GM12864 (cell line): Measurements from ENCODE around the gene CERS2.

Experiments
- DNase-seq: peaks from one replicate; pipeline ENCODE4 v3.0.0-alpha.2; 2011; ENCODE audit warnings: low read depth
- H3K4me3 ChIP-seq: 2 replicates; pipeline ENCODE4 v1.5.1; 2011; ENCODE audit warnings: mild to moderate bottlenecking, low read depth, low read length, control low read depth
- TF ChIP-seq, protein P1 (sequence below): IDR thresholded peaks from 2 replicates; pipeline ENCODE4 v1.5.1; 2011; ENCODE audit warnings: low read depth, mild to moderate bottlenecking, moderate library complexity, low read length, control low read depth, inconsistent platforms; ENCODE audit errors: missing control alignments

Gene CERS2

GRCh38 chr1:150973836-150974579 lies 627 bp downstream of the CERS2 start:
- no peak for DNase-seq

GRCh38 chr1:150973258-150973835 lies 1.3 kb downstream of the CERS2 start:
- TF ChIP-seq, protein P1, sequence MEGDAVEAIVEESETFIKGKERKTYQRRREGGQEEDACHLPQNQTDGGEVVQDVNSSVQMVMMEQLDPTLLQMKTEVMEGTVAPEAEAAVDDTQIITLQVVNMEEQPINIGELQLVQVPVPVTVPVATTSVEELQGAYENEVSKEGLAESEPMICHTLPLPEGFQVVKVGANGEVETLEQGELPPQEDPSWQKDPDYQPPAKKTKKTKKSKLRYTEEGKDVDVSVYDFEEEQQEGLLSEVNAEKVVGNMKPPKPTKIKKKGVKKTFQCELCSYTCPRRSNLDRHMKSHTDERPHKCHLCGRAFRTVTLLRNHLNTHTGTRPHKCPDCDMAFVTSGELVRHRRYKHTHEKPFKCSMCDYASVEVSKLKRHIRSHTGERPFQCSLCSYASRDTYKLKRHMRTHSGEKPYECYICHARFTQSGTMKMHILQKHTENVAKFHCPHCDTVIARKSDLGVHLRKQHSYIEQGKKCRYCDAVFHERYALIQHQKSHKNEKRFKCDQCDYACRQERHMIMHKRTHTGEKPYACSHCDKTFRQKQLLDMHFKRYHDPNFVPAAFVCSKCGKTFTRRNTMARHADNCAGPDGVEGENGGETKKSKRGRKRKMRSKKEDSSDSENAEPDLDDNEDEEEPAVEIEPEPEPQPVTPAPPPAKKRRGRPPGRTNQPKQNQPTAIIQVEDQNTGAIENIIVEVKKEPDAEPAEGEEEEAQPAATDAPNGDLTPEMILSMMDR, result no peak
- peak overlapping the region; percentile 88 for H3K4me3 ChIP-seq
- no peak for DNase-seq

More at GRCh38 chr1:150973836-150974579, 627 bp downstream of the CERS2 start:
- peak overlapping the region; percentile 88 for H3K4me3 ChIP-seq
- TF ChIP-seq, protein P1, result no peak

DNA sequence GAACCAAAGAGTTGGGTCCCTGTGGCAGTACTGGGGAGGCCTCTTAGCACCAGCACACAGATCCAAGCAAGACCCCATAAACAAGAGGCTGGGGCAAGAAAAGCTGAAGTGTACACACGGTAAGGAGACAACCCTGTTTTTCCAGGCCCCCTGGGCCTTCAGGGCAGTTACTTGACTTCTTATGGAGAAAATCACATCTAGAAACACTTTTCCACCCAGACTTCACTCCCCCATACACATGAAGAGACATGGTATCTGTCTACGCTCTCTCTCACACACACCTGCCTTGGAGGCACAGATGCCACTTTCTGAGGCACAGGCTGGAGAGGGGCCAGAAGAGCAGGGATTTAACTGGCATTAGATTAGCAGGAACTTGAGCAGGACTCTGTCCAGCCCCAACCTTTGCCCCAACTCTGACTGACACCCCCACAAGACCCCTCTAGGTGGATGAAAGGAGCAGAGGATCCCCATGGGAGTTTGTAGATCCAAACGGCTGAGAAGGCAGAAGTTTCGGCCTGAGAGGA lies 2.2 kb downstream of the CERS2 start:
- TF ChIP-seq, protein P1, result no peak
- DNase-seq, result no peak
- H3K4me3 ChIP-seq, result no peak overlapping the region; the same call in 1 of the 2 replicates

DNA sequence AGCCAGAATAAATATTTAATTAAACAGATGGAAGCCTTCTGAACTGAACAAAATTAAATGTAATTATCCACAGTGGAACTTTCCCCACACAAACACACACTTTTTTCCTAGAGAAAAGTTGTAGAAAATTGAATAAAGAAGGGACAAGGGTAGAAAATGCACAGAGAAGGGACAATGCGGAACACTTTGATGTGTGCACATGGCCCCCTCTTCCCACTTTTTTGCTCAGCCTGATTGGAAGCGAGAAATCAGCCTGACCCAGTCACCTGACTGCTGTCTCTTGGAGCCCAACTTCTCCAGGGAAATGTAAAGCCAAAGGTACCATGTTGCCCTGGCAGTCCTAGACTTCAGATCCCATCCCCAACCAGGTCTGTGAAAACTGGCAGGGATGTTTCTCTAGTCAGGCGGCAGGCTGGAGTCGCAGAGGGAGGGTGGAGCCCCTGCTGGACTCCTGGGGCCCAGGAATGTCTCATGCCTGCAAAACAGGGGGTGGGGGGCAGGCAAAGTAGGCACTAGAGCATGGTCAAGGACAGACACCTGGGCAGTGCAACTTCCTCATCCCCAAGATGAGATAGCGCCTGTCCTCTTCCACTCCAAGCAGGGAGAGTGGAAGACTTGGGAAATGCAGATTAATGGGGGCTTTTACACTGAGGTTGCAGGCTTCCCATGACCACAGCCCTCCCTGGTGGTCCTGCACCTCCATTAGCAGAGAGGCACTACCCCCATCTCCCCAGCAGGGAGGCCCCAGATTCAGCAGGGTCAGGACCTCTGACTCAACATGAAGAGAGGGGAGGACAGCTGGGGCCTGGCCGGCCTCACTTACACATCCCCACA lies 2.8 kb downstream of the CERS2 start:
- TF ChIP-seq, protein P1, result no peak
- no peak for DNase-seq
- H3K4me3 ChIP-seq, result no peak overlapping the region

GRCh38 chr1:150970808-150971582 lies 3.6 kb downstream of the CERS2 start:
- H3K4me3 ChIP-seq, result no peak overlapping the region
- TF ChIP-seq, protein P1, result no peak
- DNase-seq, result no peak

- TF ChIP-seq, protein P1, result no peak
- no peak for DNase-seq
- no peak overlapping the region for H3K4me3 ChIP-seq
Measured at GRCh38 chr1:150969626-150970025, 5.0 kb downstream of the CERS2 start.
